Hematopoietic multipotent progenitor cell treated with erythropoietin and hydrocortisone succinate and interleukin-3 and kit ligand, for 17 days (in vitro differentiated cells): ENCODE data around the gene DRGX.

Experiments used
- DNase-seq: peaks from one replicate; pipeline ENCODE4 v3.0.0-alpha.2; 2015; ENCODE audit warnings: low spot score

The DRGX gene

GRCh38 chr10:49318755-49319154 lies 77.1 kb downstream of the DRGX start:
- no peak for DNase-seq

- DNase-seq = no peak
Measured at GRCh38 chr10:49318028-49318427, 77.9 kb downstream of the DRGX start.

- DNase-seq = no peak
Measured at GRCh38 chr10:49314806-49315205, 81.1 kb downstream of the DRGX start.
